Measurements from ENCODE around the gene SPATS1.
"Not testable (repeated sequence)": the region's sequence is repeated elsewhere in the genome, so short reads cannot be mapped to it uniquely, and the experiment has no call there.

The SPATS1 gene

DNA sequence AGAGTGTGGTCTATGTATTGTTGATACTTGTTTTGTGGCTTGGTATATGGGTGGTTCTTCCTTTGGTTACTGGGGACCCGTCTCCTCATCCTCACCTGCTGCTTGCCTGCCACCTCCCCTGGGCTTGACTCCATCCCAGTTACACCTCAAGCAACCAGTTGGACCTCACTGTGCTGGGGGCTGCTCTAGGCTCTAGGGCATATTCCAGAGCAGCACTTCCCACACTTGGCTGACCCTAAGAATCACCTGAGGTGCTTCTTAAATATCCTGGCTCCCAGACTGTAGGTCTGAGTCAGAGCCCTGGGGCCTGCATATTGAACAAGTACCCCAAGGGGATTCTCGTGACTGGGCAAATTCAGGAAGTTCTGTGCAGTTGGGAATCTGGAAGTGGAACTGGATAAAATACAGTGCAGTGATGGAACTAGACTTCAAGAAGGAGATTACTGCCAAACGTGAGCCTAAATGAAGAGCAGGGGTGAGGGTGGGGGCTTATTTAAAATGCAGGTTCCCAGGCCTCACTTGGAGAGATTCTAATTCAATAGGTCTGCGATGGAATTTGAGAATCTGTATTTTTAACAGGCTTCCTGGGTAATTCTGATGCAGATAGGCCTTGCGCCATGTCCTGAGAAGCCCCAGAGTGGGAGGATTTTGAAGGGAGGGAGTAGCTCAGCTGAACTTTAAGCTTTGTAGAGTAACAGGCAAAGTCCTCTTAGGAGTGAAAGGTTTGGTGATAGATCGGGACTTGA lies 7.6 kb downstream of the SPATS1 start:
- Histone ChIP-seq H3K4me1 (ENCODE audit: control insufficient read depth, insufficient read depth, low read length) (peaks cover 12% of the 10 kb centered on the region), H3K9ac (ENCODE audit: low read depth, low read length) (peak overlapping the region; percentile 36; the same call in 1 of the 2 replicates), H3K27me3 (ENCODE audit: control insufficient read depth, insufficient read depth, low read length) (no peaks in the 10 kb centered on the region), H3K9me3 (ENCODE audit: control insufficient read depth, insufficient read depth, low read length) (no peaks in the 10 kb centered on the region), H3K27ac (ENCODE audit: low read depth, low read length) (no peak overlapping the region), H3K4me3 (ENCODE audit: low read depth, low read length) (no peak overlapping the region), H3K36me3 (ENCODE audit: control insufficient read depth, insufficient read depth, low read length) (no peaks in the 10 kb centered on the region)

DNA sequence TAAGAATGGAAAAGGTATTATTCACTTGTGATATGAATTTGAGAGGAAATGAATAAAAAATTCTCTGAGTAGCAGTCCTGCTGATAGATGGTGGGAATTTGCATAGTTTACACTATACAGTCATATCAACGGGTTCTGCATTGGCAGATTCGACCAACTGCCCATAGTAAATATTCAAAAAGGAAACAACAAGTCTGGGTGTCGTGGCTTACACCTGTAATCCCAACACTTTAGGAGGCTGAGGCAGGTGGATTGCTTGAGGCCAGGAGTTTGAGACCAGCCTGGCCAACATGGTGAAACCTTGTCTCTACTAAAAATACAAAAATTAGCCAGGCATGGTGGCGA lies 8.2 kb downstream of the SPATS1 start:
- H3K27ac ChIP-seq (ENCODE audit: low read depth, low read length); H3K27me3 ChIP-seq (ENCODE audit: control insufficient read depth, insufficient read depth, low read length): not testable (repeated sequence)

GRCh38 chr6:44352259-44352658 lies 9.8 kb downstream of the SPATS1 start:
- H3K27me3 ChIP-seq (ENCODE audit: control insufficient read depth, insufficient read depth, low read length), result no peaks in the 10 kb centered on the region
- peaks cover 12% of the 10 kb centered on the region for H3K4me1 ChIP-seq (ENCODE audit: control insufficient read depth, insufficient read depth, low read length)
- no peak overlapping the region for H3K27ac ChIP-seq (ENCODE audit: low read depth, low read length)
- no peaks in the 10 kb centered on the region for H3K9me3 ChIP-seq (ENCODE audit: control insufficient read depth, insufficient read depth, low read length)
- H3K36me3 ChIP-seq (ENCODE audit: control insufficient read depth, insufficient read depth, low read length), result no peaks in the 10 kb centered on the region
- H3K9ac ChIP-seq (ENCODE audit: low read depth, low read length), result no peak overlapping the region
- H3K4me3 ChIP-seq (ENCODE audit: low read depth, low read length), result no peak overlapping the region

More for the DNA sequence above, 8.2 kb downstream of the SPATS1 start:
- not testable (repeated sequence) for H3K36me3 ChIP-seq (ENCODE audit: control insufficient read depth, insufficient read depth, low read length); H3K9ac ChIP-seq (ENCODE audit: low read depth, low read length); H3K4me3 ChIP-seq (ENCODE audit: low read depth, low read length); H3K9me3 ChIP-seq (ENCODE audit: control insufficient read depth, insufficient read depth, low read length)
- H3K4me1 ChIP-seq (ENCODE audit: control insufficient read depth, insufficient read depth, low read length), result peaks cover 12% of the 10 kb centered on the region

DNA sequence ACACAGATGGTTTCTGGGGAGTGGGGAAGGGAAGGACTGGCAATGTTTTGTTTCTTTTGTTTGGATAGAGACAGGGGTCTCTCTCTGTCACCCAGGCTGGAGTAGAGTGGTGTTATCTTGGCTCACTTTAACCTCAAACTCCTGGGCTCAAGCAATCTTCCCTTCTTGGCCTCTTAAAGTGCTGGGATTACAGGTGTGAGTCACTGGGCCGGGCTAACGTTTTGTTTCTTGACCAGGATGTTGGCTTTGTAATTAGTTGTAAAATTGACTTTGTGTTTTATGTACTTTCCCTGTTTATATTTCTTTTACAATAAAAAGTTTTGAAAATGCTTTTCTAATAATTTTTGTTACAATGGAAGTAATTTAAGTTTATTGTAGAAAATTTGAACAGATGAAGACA lies 10.9 kb downstream of the SPATS1 start:
- Histone ChIP-seq H3K4me1 (ENCODE audit: control insufficient read depth, insufficient read depth, low read length) (peaks cover 12% of the 10 kb centered on the region), H3K27me3 (ENCODE audit: control insufficient read depth, insufficient read depth, low read length) (no peaks in the 10 kb centered on the region), H3K9ac (ENCODE audit: low read depth, low read length) (no peak overlapping the region), H3K9me3 (ENCODE audit: control insufficient read depth, insufficient read depth, low read length) (no peaks in the 10 kb centered on the region), H3K36me3 (ENCODE audit: control insufficient read depth, insufficient read depth, low read length) (no peaks in the 10 kb centered on the region), H3K4me3 (ENCODE audit: low read depth, low read length) (no peak overlapping the region), H3K27ac (ENCODE audit: low read depth, low read length) (no peak overlapping the region)

- Histone ChIP-seq H3K9me3 (ENCODE audit: control insufficient read depth, insufficient read depth, low read length) (no peaks in the 10 kb centered on the region), H3K27ac (ENCODE audit: low read depth, low read length) (no peak overlapping the region)
Measured at GRCh38 chr6:44355640-44356039, 13.2 kb downstream of the SPATS1 start.

DNA sequence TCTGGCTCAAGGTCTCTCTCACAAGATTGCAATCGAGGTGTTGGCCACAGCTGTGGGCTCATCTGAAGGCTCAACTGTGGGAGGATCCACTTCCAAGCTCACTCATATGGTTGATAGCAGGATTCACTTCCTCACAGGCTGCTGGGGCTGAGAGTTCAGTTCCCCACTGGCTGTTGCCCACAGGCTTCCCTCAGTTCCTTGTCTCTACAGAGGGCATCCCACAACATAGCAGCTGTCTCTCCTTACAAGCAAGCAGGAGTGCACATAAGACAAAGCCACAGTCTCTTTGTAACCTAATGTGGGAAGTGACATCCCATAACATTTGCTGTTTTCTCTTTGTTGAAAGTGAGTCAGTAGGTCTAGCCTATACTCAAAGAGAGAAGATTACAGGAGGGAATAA lies 14.0 kb downstream of the SPATS1 start:
- no peaks in the 10 kb centered on the region for H3K27me3 ChIP-seq (ENCODE audit: control insufficient read depth, insufficient read depth, low read length)
- no peaks in the 10 kb centered on the region for H3K9me3 ChIP-seq (ENCODE audit: control insufficient read depth, insufficient read depth, low read length)
- H3K27ac ChIP-seq (ENCODE audit: low read depth, low read length), result no peak overlapping the region
- H3K36me3 ChIP-seq (ENCODE audit: control insufficient read depth, insufficient read depth, low read length), result no peaks in the 10 kb centered on the region
- H3K4me1 ChIP-seq (ENCODE audit: control insufficient read depth, insufficient read depth, low read length), result no peaks in the 10 kb centered on the region
- H3K4me3 ChIP-seq (ENCODE audit: low read depth, low read length), result no peak overlapping the region
- H3K9ac ChIP-seq (ENCODE audit: low read depth, low read length), result no peak overlapping the region

More at GRCh38 chr6:44355640-44356039, 13.2 kb downstream of the SPATS1 start:
- no peak overlapping the region for H3K4me3 ChIP-seq (ENCODE audit: low read depth, low read length)
- no peaks in the 10 kb centered on the region for H3K27me3 ChIP-seq (ENCODE audit: control insufficient read depth, insufficient read depth, low read length)
- no peaks in the 10 kb centered on the region for H3K36me3 ChIP-seq (ENCODE audit: control insufficient read depth, insufficient read depth, low read length)
- H3K4me1 ChIP-seq (ENCODE audit: control insufficient read depth, insufficient read depth, low read length), result peaks cover under 1% of the 10 kb centered on the region; the same call in 1 of the 2 replicates
- no peak overlapping the region for H3K9ac ChIP-seq (ENCODE audit: low read depth, low read length)

GRCh38 chr6:44359973-44360372 lies 17.5 kb downstream of the SPATS1 start:
- no peaks in the 10 kb centered on the region for H3K4me1 ChIP-seq (ENCODE audit: control insufficient read depth, insufficient read depth, low read length)
- H3K4me3 ChIP-seq (ENCODE audit: low read depth, low read length), result no peak overlapping the region
- no peak overlapping the region for H3K9ac ChIP-seq (ENCODE audit: low read depth, low read length)
- no peak overlapping the region for H3K27ac ChIP-seq (ENCODE audit: low read depth, low read length)
- no peaks in the 10 kb centered on the region for H3K9me3 ChIP-seq (ENCODE audit: control insufficient read depth, insufficient read depth, low read length)
- no peaks in the 10 kb centered on the region for H3K36me3 ChIP-seq (ENCODE audit: control insufficient read depth, insufficient read depth, low read length)
- no peaks in the 10 kb centered on the region for H3K27me3 ChIP-seq (ENCODE audit: control insufficient read depth, insufficient read depth, low read length)

GRCh38 chr6:44361947-44362346 lies 19.5 kb downstream of the SPATS1 start:
- Histone ChIP-seq H3K36me3 (ENCODE audit: control insufficient read depth, insufficient read depth, low read length) (no peaks in the 10 kb centered on the region), H3K9ac (ENCODE audit: low read depth, low read length) (no peak overlapping the region), H3K4me1 (ENCODE audit: control insufficient read depth, insufficient read depth, low read length) (no peaks in the 10 kb centered on the region), H3K27ac (ENCODE audit: low read depth, low read length) (no peak overlapping the region), H3K27me3 (ENCODE audit: control insufficient read depth, insufficient read depth, low read length) (no peaks in the 10 kb centered on the region), H3K4me3 (ENCODE audit: low read depth, low read length) (no peak overlapping the region), H3K9me3 (ENCODE audit: control insufficient read depth, insufficient read depth, low read length) (no peaks in the 10 kb centered on the region)

DNA sequence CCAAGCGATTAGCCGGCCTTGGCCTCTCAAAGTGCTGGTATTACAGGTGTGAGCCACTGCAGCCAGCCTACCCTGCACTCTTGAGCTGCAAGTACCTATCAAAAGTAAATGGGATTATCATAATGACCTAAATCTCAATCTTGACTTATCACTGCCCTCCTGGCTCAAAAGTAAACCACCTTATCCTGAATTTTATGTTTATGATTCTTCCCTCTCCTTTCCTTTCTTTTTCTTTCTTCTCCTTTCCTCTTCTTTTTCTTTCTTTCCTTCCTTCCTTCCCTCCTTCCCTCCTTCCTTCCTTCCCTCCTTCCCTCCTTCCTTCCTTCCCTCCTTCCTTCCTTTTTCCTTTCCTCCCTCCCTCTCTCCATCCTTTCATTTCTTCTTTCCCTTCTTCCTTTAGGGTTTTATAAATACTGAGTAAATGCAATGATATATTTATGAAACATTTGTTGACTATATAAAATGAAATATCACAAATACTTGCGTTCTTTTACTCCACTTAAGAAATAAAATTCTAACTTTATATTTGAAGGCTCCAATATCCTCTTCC lies 21.0 kb downstream of the SPATS1 start:
- Histone ChIP-seq H3K9me3 (ENCODE audit: control insufficient read depth, insufficient read depth, low read length) (no peaks in the 10 kb centered on the region), H3K27ac (ENCODE audit: low read depth, low read length) (no peak overlapping the region), H3K4me1 (ENCODE audit: control insufficient read depth, insufficient read depth, low read length) (no peaks in the 10 kb centered on the region), H3K9ac (ENCODE audit: low read depth, low read length) (no peak overlapping the region), H3K4me3 (ENCODE audit: low read depth, low read length) (no peak overlapping the region), H3K27me3 (ENCODE audit: control insufficient read depth, insufficient read depth, low read length) (no peaks in the 10 kb centered on the region), H3K36me3 (ENCODE audit: control insufficient read depth, insufficient read depth, low read length) (no peaks in the 10 kb centered on the region)

GRCh38 chr6:44366781-44367180 lies 24.3 kb downstream of the SPATS1 start:
- Histone ChIP-seq H3K4me1 (ENCODE audit: control insufficient read depth, insufficient read depth, low read length) (no peaks in the 10 kb centered on the region), H3K36me3 (ENCODE audit: control insufficient read depth, insufficient read depth, low read length) (no peaks in the 10 kb centered on the region), H3K9ac (ENCODE audit: low read depth, low read length) (no peak overlapping the region), H3K27me3 (ENCODE audit: control insufficient read depth, insufficient read depth, low read length) (no peaks in the 10 kb centered on the region), H3K4me3 (ENCODE audit: low read depth, low read length) (no peak overlapping the region), H3K27ac (ENCODE audit: low read depth, low read length) (no peak overlapping the region), H3K9me3 (ENCODE audit: control insufficient read depth, insufficient read depth, low read length) (no peaks in the 10 kb centered on the region)

GRCh38 chr6:44367681-44368080 lies 25.2 kb downstream of the SPATS1 start:
- H3K9me3 ChIP-seq (ENCODE audit: control insufficient read depth, insufficient read depth, low read length), result no peaks in the 10 kb centered on the region
- no peak overlapping the region for H3K27ac ChIP-seq (ENCODE audit: low read depth, low read length)

More at GRCh38 chr6:44367681-44368080, 25.2 kb downstream of the SPATS1 start:
- Histone ChIP-seq H3K9ac (ENCODE audit: low read depth, low read length) (no peak overlapping the region), H3K36me3 (ENCODE audit: control insufficient read depth, insufficient read depth, low read length) (no peaks in the 10 kb centered on the region), H3K27me3 (ENCODE audit: control insufficient read depth, insufficient read depth, low read length) (no peaks in the 10 kb centered on the region), H3K4me3 (ENCODE audit: low read depth, low read length) (no peak overlapping the region), H3K4me1 (ENCODE audit: control insufficient read depth, insufficient read depth, low read length) (no peaks in the 10 kb centered on the region)
